ENCODE results near the gene PCDHGB4. TPM values are rescaled to one million over a fixed set of nuclear protein-coding genes. Genes with fewer than 3 reads are reported as not detected.
A peak's percentile ranks its signal among the peaks of the same experiment; 100 is the strongest.
"Not testable (repeated sequence)": the region's sequence is repeated elsewhere in the genome, so short reads cannot be mapped to it uniquely, and the experiment has no call there.

The PCDHGB4 gene
- total RNA-seq, 1 donor from 2014 or later = 3.6 TPM

- no peak for DNase-seq (ENCODE audit: low spot score in 2 of 2)
- Histone ChIP-seq H3K4me3 (peak overlapping the region in 1 of 2 donors; percentile 35), H3K27me3 (no peaks in the 10 kb centered on the region), H3K9me3 (peaks cover 77 to 99% of the 10 kb centered on the region in 2 donors), H3K4me1 (no peaks in the 10 kb centered on the region), H3K27ac (no peak overlapping the region), H3K36me3 (no peaks in the 10 kb centered on the region)
- no peak for TF ChIP-seq CTCF (IDR thresholded peaks at IDR 0.05)
- intact Hi-C loops (cut with DNase I) = no loop called here
Observed at GRCh38 chr5:141343953-141344463, 43.5 kb upstream of the PCDHGB4 start.

- H3K36me3 ChIP-seq = no peaks in the 10 kb centered on the region
- no peak for DNase-seq (ENCODE audit: low spot score in 2 of 2)
- H3K27me3 ChIP-seq = no peaks in the 10 kb centered on the region
- intact Hi-C loops (cut with DNase I) = no loop called here
- H3K4me3 ChIP-seq = no peak overlapping the region
- peaks cover 79 to 99% of the 10 kb centered on the region in 2 donors for H3K9me3 ChIP-seq
- no peaks in the 10 kb centered on the region for H3K4me1 ChIP-seq
- no peak for TF ChIP-seq CTCF (IDR thresholded peaks at IDR 0.05)
- H3K27ac ChIP-seq = no peak overlapping the region
Observed at GRCh38 chr5:141345327-141345726, 42.2 kb upstream of the PCDHGB4 start.

- H3K27me3 ChIP-seq; H3K4me3 ChIP-seq; H3K36me3 ChIP-seq; intact Hi-C loops (cut with DNase I); DNase-seq (ENCODE audit: low spot score in 2 of 2); H3K27ac ChIP-seq; H3K4me1 ChIP-seq: not testable (repeated sequence)
- peaks cover 79 to 99% of the 10 kb centered on the region in 2 donors for H3K9me3 ChIP-seq
Observed at GRCh38 chr5:141346017-141346416, 41.5 kb upstream of the PCDHGB4 start.

GRCh38 chr5:141349917-141350619 is 37.4 kb upstream of the PCDHGB4 start, which contains the start of gene PCDHGB1:
TSS of gene PCDHGB1 (plus strand) at chr5:141350099. CDS start at chr5:141350261, 162 bp downstream.
- H3K27me3 ChIP-seq = no peaks in the 10 kb centered on the region
- H3K4me3 ChIP-seq = peak within 1 kb of the TSS in 1 of 2 donors; percentile 36
- no peak for DNase-seq (ENCODE audit: low spot score in 2 of 2)
- TF ChIP-seq CTCF (IDR thresholded peaks at IDR 0.05) = peak in 1 of 3 experiments; percentile 22
- H3K4me1 ChIP-seq = no peaks in the 10 kb centered on the region
- H3K27ac ChIP-seq = no peak within 1 kb of the TSS
- intact Hi-C loops (cut with DNase I) = no loop called here
- peaks cover 0 to 3% of the 10 kb centered on the region in 2 donors for H3K36me3 ChIP-seq
- peaks cover 67 to 99% of the 10 kb centered on the region in 2 donors for H3K9me3 ChIP-seq

- no peak for DNase-seq (ENCODE audit: low spot score in 2 of 2)
- Histone ChIP-seq H3K27me3 (no peaks in the 10 kb centered on the region), H3K9me3 (peaks cover 73 to 100% of the 10 kb centered on the region in 2 donors), H3K4me3 (no peak overlapping the region), H3K27ac (no peak overlapping the region), H3K4me1 (no peaks in the 10 kb centered on the region), H3K36me3 (peaks cover 0 to 4% of the 10 kb centered on the region in 2 donors)
- TF ChIP-seq CTCF (IDR thresholded peaks at IDR 0.05) = no peak
- intact Hi-C loops (cut with DNase I) = no loop called here
Observed at GRCh38 chr5:141351591-141351990, 35.9 kb upstream of the PCDHGB4 start.

- Histone ChIP-seq H3K36me3 (peaks cover 0 to 4% of the 10 kb centered on the region in 2 donors), H3K4me3 (peak within 1 kb of the TSS; percentile 29 to 30), H3K9me3 (peaks cover 81 to 99% of the 10 kb centered on the region in 2 donors), H3K27ac (no peak within 1 kb of the TSS), H3K27me3 (no peaks in the 10 kb centered on the region), H3K4me1 (no peaks in the 10 kb centered on the region)
- TF ChIP-seq CTCF (IDR thresholded peaks at IDR 0.05) = peak in 2 of 3 experiments; percentile 11 to 27
- intact Hi-C loops (cut with DNase I) = no loop called here
- no peak for DNase-seq (ENCODE audit: low spot score in 2 of 2)
Observed at GRCh38 chr5:141354900-141355469, 32.5 kb upstream of the PCDHGB4 start, which contains the start of gene PCDHGA4. TSS of gene PCDHGA4 (plus strand) at chr5:141355021. CDS start at chr5:141355108, 87 bp downstream.
